ENCODE measurements around the gene CDC37L1.
A peak's percentile ranks its signal among the peaks of the same experiment; 100 is the strongest.
"Not testable (repeated sequence)": the region's sequence is repeated elsewhere in the genome, so short reads cannot be mapped to it uniquely, and the experiment has no call there.

CDC37L1 gene

GRCh38 chr9:4716163-4716562, 36.8 kb downstream of the CDC37L1 start:
- DNase-seq (ENCODE audit: low read depth): no peak

- DNase-seq (ENCODE audit: low read depth): no peak
Observed at GRCh38 chr9:4717815-4718214, 38.4 kb downstream of the CDC37L1 start.

GRCh38 chr9:4718911-4719310, 39.5 kb downstream of the CDC37L1 start:
- no peak for DNase-seq (ENCODE audit: low read depth)

- DNase-seq (ENCODE audit: low read depth): no peak
Observed at GRCh38 chr9:4721736-4722135, 42.4 kb downstream of the CDC37L1 start.

- DNase-seq (ENCODE audit: low read depth): no peak
Observed at GRCh38 chr9:4725706-4726442, 46.5 kb downstream of the CDC37L1 start.

GRCh38 chr9:4727593-4727992, 48.2 kb downstream of the CDC37L1 start:
- no peak for DNase-seq (ENCODE audit: low read depth)

GRCh38 chr9:4732890-4733289, 53.5 kb downstream of the CDC37L1 start:
- no peak for DNase-seq (ENCODE audit: low read depth)

GRCh38 chr9:4734150-4734549, 54.8 kb downstream of the CDC37L1 start:
- DNase-seq (ENCODE audit: low read depth): no peak

- no peak for DNase-seq (ENCODE audit: low read depth)
Observed at GRCh38 chr9:4738866-4739586, 59.7 kb downstream of the CDC37L1 start.

GRCh38 chr9:4739587-4740387, 60.4 kb downstream of the CDC37L1 start:
- DNase-seq (ENCODE audit: low read depth): no peak

- DNase-seq (ENCODE audit: low read depth): no peak
Observed at GRCh38 chr9:4740388-4740637, 60.9 kb downstream of the CDC37L1 start.

- DNase-seq (ENCODE audit: low read depth): peak; percentile 78
Observed at GRCh38 chr9:4740638-4741364, 61.4 kb downstream of the CDC37L1 start, which contains the start of gene AK3. Gene AK3, minus strand, starts transcription at chr9:4741202. Its CDS starts 115 bp downstream, at chr9:4741087.

GRCh38 chr9:4741365-4742089, 62.2 kb downstream of the CDC37L1 start:
- DNase-seq (ENCODE audit: low read depth): no peak

GRCh38 chr9:4742246-4742645, 62.9 kb downstream of the CDC37L1 start:
- DNase-seq (ENCODE audit: low read depth): no peak

- DNase-seq (ENCODE audit: low read depth): no peak
Observed at GRCh38 chr9:4743131-4743875, 63.9 kb downstream of the CDC37L1 start.

GRCh38 chr9:4746278-4747030, 67.1 kb downstream of the CDC37L1 start:
- no peak for DNase-seq (ENCODE audit: low read depth)

GRCh38 chr9:4748612-4749011, 69.2 kb downstream of the CDC37L1 start:
- no peak for DNase-seq (ENCODE audit: low read depth)

- no peak for DNase-seq (ENCODE audit: low read depth)
Observed at GRCh38 chr9:4750023-4750673, 70.8 kb downstream of the CDC37L1 start.

- not testable (repeated sequence) for DNase-seq (ENCODE audit: low read depth)
Observed at GRCh38 chr9:4754530-4754929, 75.2 kb downstream of the CDC37L1 start.

All from stimulated activated CD8-positive, alpha-beta memory T cell treated with anti-CD3 and anti-CD28 coated beads, Interleukin-12 subunit alpha, Interleukin-12 subunit beta, amount 100 ng/mL, for 4 hours (primary cell).